SU-DHL-6 (cell line): ENCODE measurements around the gene PLA2G2C.

ENCODE experiments used
- H2AFZ ChIP-seq: fragments of 200-600 bp; sonication (generic); 2 replicates; pipeline ENCODE4 v1.6.1; 2014; ENCODE audit warnings: low read depth, mild to moderate bottlenecking, moderate library complexity, mixed read lengths, antibody characterized with exemption, low read length; ENCODE audit not compliant: severe bottlenecking
- H3F3A ChIP-seq: fragments of 200-600 bp; shearing (Covaris generic); 2 replicates; pipeline ENCODE4 v1.6.0; 2016; ENCODE audit warnings: antibody characterized with exemption, mild to moderate bottlenecking; ENCODE audit not compliant: insufficient read depth
- H3K27ac ChIP-seq: fragments of 200-600 bp; sonication (generic); 2 replicates; pipeline ENCODE4 v1.5.1; 2016; ENCODE audit warnings: low read depth, mild to moderate bottlenecking, low read length, moderate library complexity, mixed read lengths
- H3K27me3 ChIP-seq: fragments of 200-600 bp; sonication (generic), shearing (Covaris generic); 2 replicates; pipeline ENCODE4 v1.6.0; 2014; ENCODE audit warnings: mild to moderate bottlenecking, low read length
- H3K36me3 ChIP-seq: fragments of 200-600 bp; sonication (generic); 2 replicates; pipeline ENCODE4 v1.6.1; 2014; ENCODE audit warnings: mild to moderate bottlenecking, low read length, mixed read lengths
- H3K4me2 ChIP-seq: fragments of 300-600, 200-600 bp; shearing (Covaris generic), sonication (generic); 2 replicates; pipeline ENCODE4 v1.6.0; 2014; ENCODE audit warnings: low read length, low read depth, mild to moderate bottlenecking; ENCODE audit not compliant: poor library complexity, severe bottlenecking
- H3K4me3 ChIP-seq: fragments of 200-600 bp; sonication (generic); 2 replicates; pipeline ENCODE4 v1.5.1; 2014; ENCODE audit warnings: antibody characterized with exemption, low read length, mild to moderate bottlenecking, mixed read lengths; ENCODE audit not compliant: insufficient read depth, poor library complexity, severe bottlenecking
- H3K79me2 ChIP-seq: fragments of 200-600 bp; sonication (generic); 2 replicates; pipeline ENCODE4 v1.6.1; 2014; ENCODE audit warnings: mild to moderate bottlenecking, low read length, moderate library complexity; ENCODE audit not compliant: insufficient read depth
- H3K9ac ChIP-seq: fragments of 200-600 bp; sonication (generic); 2 replicates; pipeline ENCODE4 v1.7.0; 2014; ENCODE audit warnings: mild to moderate bottlenecking, low read length
- H3K9me2 ChIP-seq: fragments of 200-600 bp; sonication (generic); replicated peaks from 2 replicates; pipeline ENCODE4 v1.6.1; 2014; ENCODE audit warnings: low read length; ENCODE audit not compliant: insufficient read depth
- H3K9me3 ChIP-seq: fragments of 200-600 bp; sonication (generic); 2 replicates; pipeline ENCODE4 v1.6.1; 2014; ENCODE audit warnings: low read length, mixed read lengths; ENCODE audit not compliant: insufficient read depth
- H4K20me1 ChIP-seq: fragments of 200-600 bp; sonication (generic); 2 replicates; pipeline ENCODE4 v1.6.1; 2014; ENCODE audit warnings: low read depth, mild to moderate bottlenecking, antibody characterized with exemption, low read length, moderate library complexity, mixed read lengths
- EZH2phosphoT487 ChIP-seq: fragments of 200-600 bp; sonication (generic), shearing (Covaris generic); conservative IDR thresholded peaks from 2 replicates; pipeline ENCODE4 v1.6.1; 2018; ENCODE audit warnings: mild to moderate bottlenecking, antibody characterized with exemption, low read length, moderate library complexity, mixed read lengths
- TF ChIP-seq, protein P1 (sequence below): fragments of 200-600 bp; sonication (generic); IDR thresholded peaks from one replicate; pipeline ENCODE4 v1.5.1; 2017; ENCODE audit warnings: antibody characterized with exemption, mild to moderate bottlenecking, low read length, moderate library complexity; ENCODE audit not compliant: insufficient read depth, poor library complexity, severe bottlenecking

The PLA2G2C gene

DNA sequence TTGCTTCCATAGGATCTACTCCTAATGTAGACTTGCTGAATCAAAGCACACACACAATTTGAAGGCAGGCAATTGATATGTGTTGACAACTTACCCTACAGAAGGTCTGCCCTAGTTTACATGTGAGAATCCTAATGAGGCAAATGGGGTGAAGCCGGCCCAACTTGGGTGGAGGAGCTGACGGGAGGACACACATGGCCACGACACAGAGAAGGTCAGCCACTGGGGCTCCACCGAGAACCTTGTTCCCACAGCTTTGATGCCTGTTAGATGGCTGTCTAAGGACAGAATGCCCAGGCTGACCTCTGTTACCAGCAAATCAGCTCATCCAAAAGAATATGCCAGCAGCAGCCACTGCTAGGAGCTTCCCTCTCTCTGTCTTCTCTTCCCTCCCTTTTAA, 65.5 kb downstream of the PLA2G2C start:
- Histone ChIP-seq H3K79me2 (no peaks in the 10 kb centered on the region), H3F3A (no peaks in the 10 kb centered on the region), H4K20me1 (no peaks in the 10 kb centered on the region)

DNA sequence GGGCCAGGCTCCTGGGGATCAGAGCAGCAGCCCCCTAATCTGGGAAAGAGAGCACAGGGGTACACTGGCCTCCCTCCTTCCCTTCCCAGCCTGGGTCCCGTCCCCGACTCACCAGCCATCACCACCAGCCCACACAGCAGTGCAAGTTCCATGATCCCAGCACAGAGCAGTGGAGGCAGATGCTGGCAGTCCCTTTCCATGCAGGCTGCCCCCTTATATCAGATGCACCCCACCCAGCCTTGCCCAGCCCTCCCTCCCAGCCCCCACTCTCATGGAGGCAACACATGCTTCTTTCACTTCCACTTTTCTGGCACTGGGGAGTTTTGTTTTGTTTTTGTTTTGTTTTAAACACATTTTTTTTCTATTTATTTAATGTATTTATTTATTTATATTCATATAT, 67.0 kb downstream of the PLA2G2C start, which contains the start of gene PLA2G2D:
Gene PLA2G2D, minus strand, starts transcription at position 190 of the 400 bp plus-strand sequence. Its CDS starts 38 bp downstream, at position 152.
- Histone ChIP-seq H3K4me3 (no peak within 1 kb of the TSS), H2AFZ (no peak within 1 kb of the TSS), H3K27ac (no peak within 1 kb of the TSS), H3K79me2 (no peaks in the 10 kb centered on the region), H3K9me2 (no peaks in the 10 kb centered on the region), H3K4me2 (no peak within 1 kb of the TSS), H3K27me3 (0 out of 2 replicates have a peak, but pooled peaks cover 6% of the 10 kb centered on the region), H3K36me3 (no peaks in the 10 kb centered on the region), H3K9me3 (no peaks in the 10 kb centered on the region), H3F3A (no peaks in the 10 kb centered on the region), H3K9ac (no peak within 1 kb of the TSS), H4K20me1 (no peaks in the 10 kb centered on the region)
- TF ChIP-seq, protein P1, sequence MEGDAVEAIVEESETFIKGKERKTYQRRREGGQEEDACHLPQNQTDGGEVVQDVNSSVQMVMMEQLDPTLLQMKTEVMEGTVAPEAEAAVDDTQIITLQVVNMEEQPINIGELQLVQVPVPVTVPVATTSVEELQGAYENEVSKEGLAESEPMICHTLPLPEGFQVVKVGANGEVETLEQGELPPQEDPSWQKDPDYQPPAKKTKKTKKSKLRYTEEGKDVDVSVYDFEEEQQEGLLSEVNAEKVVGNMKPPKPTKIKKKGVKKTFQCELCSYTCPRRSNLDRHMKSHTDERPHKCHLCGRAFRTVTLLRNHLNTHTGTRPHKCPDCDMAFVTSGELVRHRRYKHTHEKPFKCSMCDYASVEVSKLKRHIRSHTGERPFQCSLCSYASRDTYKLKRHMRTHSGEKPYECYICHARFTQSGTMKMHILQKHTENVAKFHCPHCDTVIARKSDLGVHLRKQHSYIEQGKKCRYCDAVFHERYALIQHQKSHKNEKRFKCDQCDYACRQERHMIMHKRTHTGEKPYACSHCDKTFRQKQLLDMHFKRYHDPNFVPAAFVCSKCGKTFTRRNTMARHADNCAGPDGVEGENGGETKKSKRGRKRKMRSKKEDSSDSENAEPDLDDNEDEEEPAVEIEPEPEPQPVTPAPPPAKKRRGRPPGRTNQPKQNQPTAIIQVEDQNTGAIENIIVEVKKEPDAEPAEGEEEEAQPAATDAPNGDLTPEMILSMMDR, result no peak
- no peak for TF ChIP-seq EZH2phosphoT487

More for the DNA sequence above, 65.5 kb downstream of the PLA2G2C start:
- H3K9ac ChIP-seq, result no peak overlapping the region
- no peak overlapping the region for H2AFZ ChIP-seq
- TF ChIP-seq, protein P1, result no peak
- TF ChIP-seq EZH2phosphoT487, result no peak
- no peaks in the 10 kb centered on the region for H3K9me2 ChIP-seq
- no peaks in the 10 kb centered on the region for H3K9me3 ChIP-seq
- no peak overlapping the region for H3K4me3 ChIP-seq
- H3K27ac ChIP-seq, result no peak overlapping the region
- H3K36me3 ChIP-seq, result no peaks in the 10 kb centered on the region
- H3K4me2 ChIP-seq, result no peak overlapping the region
- H3K27me3 ChIP-seq, result 0 out of 2 replicates have a peak, but pooled peaks cover 6% of the 10 kb centered on the region

DNA sequence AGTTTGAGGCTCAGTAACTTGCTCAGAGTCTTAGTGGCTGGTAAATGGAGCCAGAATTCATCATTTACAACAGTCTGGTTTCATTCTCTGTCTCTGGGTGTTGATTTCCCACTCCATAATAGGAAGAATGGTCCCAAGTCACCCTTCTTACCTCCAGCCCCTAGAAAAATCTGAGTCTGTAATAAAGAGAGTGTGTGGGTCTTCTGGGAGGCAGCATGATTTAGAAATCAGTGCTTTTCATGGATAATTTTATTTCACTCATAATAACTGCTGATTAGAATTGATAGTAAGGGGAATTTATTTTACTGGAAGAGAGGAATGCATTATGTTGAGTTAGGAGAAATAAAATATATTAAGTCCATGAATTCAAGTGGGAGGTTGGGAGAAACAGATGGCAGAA, 69.1 kb downstream of the PLA2G2C start:
- TF ChIP-seq, protein P1, result no peak
- TF ChIP-seq EZH2phosphoT487, result no peak
- H3K27me3 ChIP-seq, result 0 out of 2 replicates have a peak, but pooled peaks cover 6% of the 10 kb centered on the region
- no peaks in the 10 kb centered on the region for H3K9me2 ChIP-seq
- no peaks in the 10 kb centered on the region for H3F3A ChIP-seq
- no peaks in the 10 kb centered on the region for H3K9me3 ChIP-seq
- no peak overlapping the region for H3K9ac ChIP-seq
- H4K20me1 ChIP-seq, result no peaks in the 10 kb centered on the region
- no peaks in the 10 kb centered on the region for H3K79me2 ChIP-seq
- H3K4me3 ChIP-seq, result no peak overlapping the region
- no peak overlapping the region for H3K27ac ChIP-seq
- H3K4me2 ChIP-seq, result no peak overlapping the region
- no peaks in the 10 kb centered on the region for H3K36me3 ChIP-seq
- H2AFZ ChIP-seq, result no peak overlapping the region
